A549 treated with AZD2906 at 1 μM for 4 hours (cell line): ENCODE results near the gene DDX3Y. TPM values are rescaled to one million over a fixed set of nuclear protein-coding genes. Genes with fewer than 3 reads are reported as not detected.

Experiments
- total RNA-seq: library from RNA; stranded (reverse); fragments of 200-300 nt; extraction: Qiagen RNA extraction; gene quantifications from 5 replicates; pipeline ENCODE4 v1.2.3, GENCODE V29; 2022

Gene DDX3Y
- total RNA-seq = 16.4 to 22.4 TPM (median 20.7 TPM) in 5 replicates

DNA sequence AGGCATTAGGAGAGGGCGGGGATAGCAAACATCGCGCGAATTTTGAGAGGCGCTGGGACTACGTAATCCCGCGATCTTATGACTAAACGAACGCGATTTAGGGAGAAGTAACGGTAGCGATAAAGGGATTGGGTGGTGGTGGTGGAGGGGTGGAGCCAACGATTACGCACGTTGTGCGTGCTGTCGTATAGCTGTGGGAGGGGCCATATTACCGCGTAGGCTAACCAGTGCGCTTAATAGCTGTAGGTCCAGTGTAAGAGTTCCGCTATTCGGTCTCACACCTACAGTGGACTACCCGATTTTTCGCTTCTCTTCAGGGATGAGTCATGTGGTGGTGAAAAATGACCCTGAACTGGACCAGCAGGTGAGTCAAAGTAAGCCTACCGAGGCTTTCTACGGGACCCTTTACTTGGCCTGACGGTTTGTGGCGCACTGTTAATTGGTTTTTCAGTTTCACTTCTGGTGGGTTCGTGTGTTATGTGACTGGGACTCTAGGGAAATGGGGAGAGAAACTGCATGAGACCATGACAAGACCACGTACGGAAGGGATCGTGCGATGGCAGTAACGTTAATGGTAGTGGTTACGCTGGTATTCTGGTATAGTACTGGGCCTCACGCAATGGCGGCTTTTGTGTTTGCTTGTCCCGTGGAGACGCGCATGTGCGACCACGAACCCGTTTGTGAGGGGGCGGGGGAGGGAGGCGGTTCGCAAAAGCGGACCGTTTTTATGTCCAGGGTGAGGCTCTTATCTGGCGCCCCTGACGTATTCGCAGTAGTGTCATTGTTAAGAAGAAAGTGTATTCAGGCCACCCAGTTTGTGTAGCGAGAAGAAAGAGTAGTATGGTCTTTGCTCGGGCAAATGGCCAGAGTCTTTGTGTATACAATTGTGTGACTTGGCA is at the start of gene DDX3Y:
DDX3Y (plus strand) TSS at position 251 of the 899 bp plus-strand sequence; CDS start at position 320, 69 bp downstream.

Other genes with a start within 250 kb of the DDX3Y start
- gene USP9Y, start 203.6 kb upstream of the DDX3Y start, total RNA-seq = 3.0 to 4.8 TPM (median 3.9 TPM) in 5 replicates